Peyer's patch (tissue), 4 donors: ENCODE data around the gene CDK7.

Source experiments
- POLR2A ChIP-seq, 2 donors: fragments of 450-650 bp; IDR thresholded peaks; one replicate each; pipeline ENCODE4 v1.5.1; 2017; ENCODE audit warnings: antibody characterized with exemption in 2 of 2, mild to moderate bottlenecking in 2 of 2, moderate library complexity in 2 of 2
- TF ChIP-seq, protein P1 (sequence below), 6 experiments: fragments of 450-650 bp in 4 of 6; fragments of 200-600 bp in 2 of 6; sonication (generic) in 1 of 6; IDR thresholded peaks; one replicate each; pipeline ENCODE4 v1.5.1; 2017 to 2019; ENCODE audit warnings: antibody characterized with exemption in 6 of 6, mild to moderate bottlenecking in 3 of 6, moderate library complexity in 1 of 6

DNA sequence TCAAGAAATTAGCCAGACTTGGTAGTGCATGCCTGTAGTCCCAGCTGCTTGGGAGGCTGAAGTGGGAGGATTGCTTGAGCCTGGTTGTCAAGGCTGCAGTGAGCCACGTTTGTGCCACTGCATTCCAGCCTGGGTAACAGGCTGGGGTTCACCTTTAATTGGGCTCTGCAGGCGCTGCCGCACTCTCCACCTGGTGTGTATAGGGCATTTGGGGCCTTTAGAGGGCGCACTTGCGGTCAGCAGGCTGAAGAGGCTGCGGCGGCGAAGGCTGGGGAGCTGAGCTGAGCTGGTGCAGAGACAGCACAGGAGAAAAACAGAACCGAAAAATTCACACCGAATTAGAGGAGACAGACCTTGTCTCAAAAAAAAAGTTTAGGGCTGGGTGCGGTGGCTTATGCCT lies 31.2 kb downstream of the CDK7 start:
- TF ChIP-seq, protein P1, sequence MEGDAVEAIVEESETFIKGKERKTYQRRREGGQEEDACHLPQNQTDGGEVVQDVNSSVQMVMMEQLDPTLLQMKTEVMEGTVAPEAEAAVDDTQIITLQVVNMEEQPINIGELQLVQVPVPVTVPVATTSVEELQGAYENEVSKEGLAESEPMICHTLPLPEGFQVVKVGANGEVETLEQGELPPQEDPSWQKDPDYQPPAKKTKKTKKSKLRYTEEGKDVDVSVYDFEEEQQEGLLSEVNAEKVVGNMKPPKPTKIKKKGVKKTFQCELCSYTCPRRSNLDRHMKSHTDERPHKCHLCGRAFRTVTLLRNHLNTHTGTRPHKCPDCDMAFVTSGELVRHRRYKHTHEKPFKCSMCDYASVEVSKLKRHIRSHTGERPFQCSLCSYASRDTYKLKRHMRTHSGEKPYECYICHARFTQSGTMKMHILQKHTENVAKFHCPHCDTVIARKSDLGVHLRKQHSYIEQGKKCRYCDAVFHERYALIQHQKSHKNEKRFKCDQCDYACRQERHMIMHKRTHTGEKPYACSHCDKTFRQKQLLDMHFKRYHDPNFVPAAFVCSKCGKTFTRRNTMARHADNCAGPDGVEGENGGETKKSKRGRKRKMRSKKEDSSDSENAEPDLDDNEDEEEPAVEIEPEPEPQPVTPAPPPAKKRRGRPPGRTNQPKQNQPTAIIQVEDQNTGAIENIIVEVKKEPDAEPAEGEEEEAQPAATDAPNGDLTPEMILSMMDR (IDR thresholded peaks at IDR 0.05), result no peak
- TF ChIP-seq POLR2A (IDR thresholded peaks at IDR 0.05), result no peak
